Measurements from ENCODE around the gene B9D1. TPM values are rescaled to one million over a fixed set of nuclear protein-coding genes. Genes with fewer than 3 reads are reported as not detected.

Gene B9D1
- total and polyA plus RNA-seq, 8 donors, result 10.9 to 22.8 (median 16.8) TPM; not detected in 2

DNA sequence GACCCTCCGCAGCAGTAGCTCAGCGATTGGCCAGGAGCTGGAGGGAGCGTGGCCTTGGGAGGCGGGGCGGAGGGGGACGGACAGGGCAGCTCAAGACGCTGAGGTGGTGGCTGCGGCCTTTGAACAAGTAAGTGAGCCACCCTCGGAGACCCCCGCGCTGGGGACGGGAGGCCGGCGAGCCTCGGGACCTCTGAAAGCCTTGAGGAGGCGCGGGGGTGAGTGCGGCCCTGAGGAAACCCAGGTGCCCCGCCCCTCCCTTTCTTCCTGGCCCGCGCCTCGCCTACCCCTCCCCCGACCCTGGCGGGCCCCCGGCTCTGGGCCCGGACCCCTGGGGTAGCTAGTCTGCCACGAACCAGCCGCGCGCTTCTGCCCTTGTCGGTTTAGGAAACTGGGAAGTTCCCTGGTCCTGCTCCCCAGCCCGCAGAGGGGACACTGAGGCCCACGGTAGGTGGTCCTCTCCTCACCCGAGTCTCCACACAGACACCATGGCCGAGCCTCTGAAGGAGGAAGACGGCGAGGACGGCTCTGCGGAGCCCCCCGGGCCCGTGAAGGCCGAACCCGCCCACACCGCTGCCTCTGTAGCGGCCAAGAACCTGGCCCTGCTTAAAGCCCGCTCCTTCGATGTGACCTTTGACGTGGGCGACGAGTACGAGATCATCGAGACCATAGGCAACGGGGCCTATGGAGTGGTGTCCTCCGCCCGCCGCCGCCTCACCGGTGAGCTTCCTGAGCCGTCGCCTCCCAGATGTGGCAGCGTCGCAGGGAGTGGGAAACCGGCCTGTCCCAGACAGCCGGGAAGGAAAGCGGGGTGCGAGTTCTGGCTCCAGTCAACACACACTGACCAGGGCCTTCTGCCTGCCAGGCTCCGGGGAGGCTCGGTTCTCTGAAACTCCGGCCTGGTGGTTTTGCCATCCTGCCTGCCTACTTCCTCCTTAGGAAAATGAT is 16.2 kb upstream of the B9D1 start, which contains the start of gene MAPK7:
Gene MAPK7, plus strand, starts transcription at position 83 of the 945 bp plus-strand sequence. Its CDS starts 403 bp downstream, at position 486.
- no peak for TF ChIP-seq POLR2A (IDR thresholded peaks at IDR 0.05)
- TF ChIP-seq CTCF (IDR thresholded peaks at IDR 0.05), result no peak
- no peak for TF ChIP-seq POLR2AphosphoS5 (IDR thresholded peaks at IDR 0.05)
- TF ChIP-seq EP300 (IDR thresholded peaks at IDR 0.05), result no peak
- Histone ChIP-seq H3K27ac (peak within 1 kb of the TSS; percentile 94 to 99 (median 97)), H3K4me1 (peaks cover 25 to 66% (median 59%) of the 10 kb centered on the region in 4 donors), H3K9me3 (no peaks in the 10 kb centered on the region), H3K4me3 (peak within 1 kb of the TSS; percentile 69 to 95 (median 87)), H3K27me3 (no peaks in the 10 kb centered on the region), H3K36me3 (peaks cover 40 to 43% (median 42%) of the 10 kb centered on the region in 4 donors)
- intact Hi-C loops (cut with DNase I; ENCODE audit: low total_unique reads), result no loop called here
- peak in 1 of 2 donors; percentile 56 for DNase-seq
- 4 to 8% (median 7%) methylated on average over 41 to 69 of the region's 69 CpGs for WGBS, 5 donors

DNA sequence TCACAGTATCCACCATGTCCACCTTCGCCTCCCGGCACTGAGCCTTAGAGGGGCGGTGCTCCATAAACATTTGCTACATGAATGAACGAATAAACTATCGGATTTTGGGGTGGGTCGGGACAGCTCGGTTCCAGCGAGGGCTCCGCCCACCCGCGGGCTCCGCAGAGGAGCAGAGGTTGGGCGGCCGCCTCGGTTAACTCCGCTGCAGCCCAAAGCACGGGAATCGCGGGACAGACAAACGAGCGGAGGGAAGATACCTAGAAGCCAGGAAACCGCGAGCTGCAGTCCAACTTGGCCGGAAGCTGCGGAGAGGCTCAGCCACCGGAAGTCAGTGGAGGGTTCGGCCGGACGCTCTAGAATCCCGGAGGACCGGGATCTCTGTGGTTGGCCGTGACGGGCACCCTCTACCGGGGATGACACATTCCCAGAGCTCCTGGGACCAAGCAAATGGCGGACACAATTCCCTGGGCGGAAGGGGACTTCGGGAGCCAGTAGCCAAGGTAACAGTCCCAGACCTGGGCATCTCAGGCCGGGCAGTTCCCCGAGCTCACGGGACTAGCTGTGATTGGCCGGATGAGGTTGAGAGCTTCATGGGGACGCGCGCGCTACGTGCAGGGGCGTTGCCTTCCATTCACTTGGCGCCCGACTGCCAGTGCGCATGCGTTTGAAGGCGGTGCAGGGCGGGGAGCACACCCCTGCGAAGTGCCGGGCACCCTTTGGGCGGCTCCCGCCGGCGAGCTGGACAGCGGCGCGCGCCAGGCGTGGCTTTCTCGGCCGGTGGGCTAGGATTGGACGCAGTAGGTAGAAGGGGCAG is 15.3 kb upstream of the B9D1 start:
- H3K4me3 ChIP-seq, result peak overlapping the region; percentile 69 to 95 (median 87)
- H3K36me3 ChIP-seq, result peaks cover 31 to 34% (median 33%) of the 10 kb centered on the region in 4 donors
- peak in 1 of 7 experiments; percentile 8 for TF ChIP-seq CTCF (IDR thresholded peaks at IDR 0.05)
- TF ChIP-seq EP300 (IDR thresholded peaks at IDR 0.05), result no peak
- TF ChIP-seq POLR2AphosphoS5 (IDR thresholded peaks at IDR 0.05), result peak; percentile 81 to 90 (median 81)
- TF ChIP-seq POLR2A (IDR thresholded peaks at IDR 0.05), result no peak
- WGBS, 5 donors, result 0 to 1% (median 1%) methylated on average over 35 to 67 of the region's 67 CpGs
- H3K27me3 ChIP-seq, result no peaks in the 10 kb centered on the region
- H3K27ac ChIP-seq, result peak overlapping the region; percentile 94 to 99 (median 97)
- H3K9me3 ChIP-seq, result no peaks in the 10 kb centered on the region
- intact Hi-C loops (cut with DNase I; ENCODE audit: low total_unique reads), result no loop called here
- peaks cover 19 to 57% (median 51%) of the 10 kb centered on the region in 4 donors for H3K4me1 ChIP-seq
- DNase-seq, result peak; percentile 98 to 100

DNA sequence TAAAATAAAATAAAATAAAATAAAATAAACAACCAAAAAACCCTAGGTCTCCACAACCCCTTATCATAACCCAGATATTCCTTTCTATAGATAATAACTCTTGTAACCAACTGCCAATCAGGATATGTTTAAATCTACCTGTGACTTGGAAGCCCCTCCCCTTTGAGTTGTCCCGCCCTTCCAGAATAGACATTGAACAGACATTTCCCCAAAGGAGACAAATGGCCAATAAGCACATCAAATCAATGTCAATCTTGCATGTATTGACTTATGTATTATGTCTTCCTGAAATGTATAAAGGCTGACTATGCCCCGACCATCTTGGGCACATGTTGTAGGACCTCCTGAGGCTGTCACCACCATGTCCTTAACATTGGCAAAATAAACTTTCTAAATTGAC is 14.3 kb upstream of the B9D1 start:
- peak in 1 of 2 donors; percentile 56 for DNase-seq
- H3K4me1 ChIP-seq, result peaks cover 10 to 47% (median 41%) of the 10 kb centered on the region in 4 donors
- intact Hi-C loops (cut with DNase I; ENCODE audit: low total_unique reads), result no loop called here
- H3K36me3 ChIP-seq, result peaks cover 21 to 24% (median 24%) of the 10 kb centered on the region in 4 donors
- TF ChIP-seq POLR2AphosphoS5 (IDR thresholded peaks at IDR 0.05), result no peak
- no peak for TF ChIP-seq EP300 (IDR thresholded peaks at IDR 0.05)
- TF ChIP-seq CTCF (IDR thresholded peaks at IDR 0.05), result no peak
- no peak for TF ChIP-seq POLR2A (IDR thresholded peaks at IDR 0.05)
- peak overlapping the region in 4 of 5 donors; percentile 94 to 99 (median 96) for H3K27ac ChIP-seq
- H3K4me3 ChIP-seq, result peak overlapping the region; percentile 69 to 95 (median 87)
- WGBS, 5 donors, result 23 to 40% (median 32%) methylated on average over 2 of the region's 2 CpGs
- no peaks in the 10 kb centered on the region for H3K9me3 ChIP-seq
- no peaks in the 10 kb centered on the region for H3K27me3 ChIP-seq

DNA sequence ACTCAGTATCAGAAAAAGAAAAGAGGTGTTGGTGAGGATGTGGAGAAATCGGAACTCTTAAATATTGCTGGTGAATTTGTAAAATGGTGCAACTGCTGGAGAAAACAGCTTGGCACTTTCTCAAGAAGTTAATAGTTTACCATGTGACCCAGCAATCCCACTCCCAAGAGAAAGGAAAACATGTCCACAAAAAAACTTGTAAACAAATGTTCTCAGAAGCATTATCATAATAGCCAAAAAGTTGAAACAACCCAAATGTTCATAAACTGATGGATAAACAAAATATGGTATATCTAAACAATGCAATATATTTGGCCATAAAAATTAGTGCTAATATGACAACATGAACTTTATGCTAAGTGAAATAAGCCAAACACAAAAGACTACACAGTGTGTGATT is 13.2 kb upstream of the B9D1 start:
- peak in 1 of 2 donors; percentile 6 for DNase-seq
- H3K4me3 ChIP-seq, result no peak overlapping the region
- H3K27me3 ChIP-seq, result no peaks in the 10 kb centered on the region
- H3K27ac ChIP-seq, result no peak overlapping the region
- intact Hi-C loops (cut with DNase I; ENCODE audit: low total_unique reads), result no loop called here
- peaks cover 11 to 14% (median 13%) of the 10 kb centered on the region in 4 donors for H3K36me3 ChIP-seq
- peaks cover 10 to 45% (median 34%) of the 10 kb centered on the region in 4 donors for H3K4me1 ChIP-seq
- H3K9me3 ChIP-seq, result no peaks in the 10 kb centered on the region
- 74 to 100% (median 80%) methylated on average over 1 of the region's 1 CpG for WGBS, 5 donors
- TF ChIP-seq POLR2AphosphoS5 (IDR thresholded peaks at IDR 0.05), result no peak
- TF ChIP-seq CTCF (IDR thresholded peaks at IDR 0.05), result no peak
- no peak for TF ChIP-seq EP300 (IDR thresholded peaks at IDR 0.05)
- no peak for TF ChIP-seq POLR2A (IDR thresholded peaks at IDR 0.05)

All from stomach (tissue), 9 donors.